Body of pancreas (tissue), 4 donors: ENCODE measurements around the gene PCSK5. TPM values are rescaled to one million over a fixed set of nuclear protein-coding genes. Genes with fewer than 3 reads are reported as not detected.

ENCODE experiments used
- ATAC-seq: fragments of 150-250 bp; one replicate; pipeline ENCODE4 v1.9.1; 2016
- DNase-seq, 4 donors: peaks; one replicate each; pipeline ENCODE4 v3.0.0-alpha.2; 2019
- H3K27ac ChIP-seq, 4 donors: fragments of 200-600 bp; sonication (generic); 1 replicate in 3 of 4; 2 replicates in 1 of 4; pipeline versions ENCODE4 v1.5.1 to v1.6.1; 2016 to 2019; ENCODE audit warnings: mild to moderate bottlenecking in 1 of 4, mixed read lengths in 1 of 4, moderate library complexity in 1 of 4
- H3K27me3 ChIP-seq, 2 donors: fragments of 200-600 bp; sonication (generic); one replicate each; pipeline ENCODE4 v1.6.0; 2016; ENCODE audit warnings: mild to moderate bottlenecking in 1 of 2
- H3K36me3 ChIP-seq, 2 donors: fragments of 200-600 bp; sonication (generic); replicated peaks in 1 of 2; 2 replicates each; pipeline ENCODE4 v1.5.1; 2016; ENCODE audit warnings: low read depth in 2 of 2; ENCODE audit not compliant: insufficient read depth in 1 of 2
- H3K4me1 ChIP-seq: fragments of 200-600 bp; sonication (generic); one replicate; pipeline ENCODE4 v1.6.0; 2016
- H3K4me3 ChIP-seq, 2 donors: fragments of 200-600 bp; sonication (generic); 1 replicate in 1 of 2; 2 replicates in 1 of 2; pipeline ENCODE4 v1.5.1; 2016 to 2019
- H3K9me3 ChIP-seq, 3 donors: fragments of 200-600 bp; sonication (generic); 1 replicate in 2 of 3; 2 replicates in 1 of 3; pipeline ENCODE4 v1.5.1; 2016
- CTCF ChIP-seq, 7 experiments: fragments of 450-650 bp in 4 of 7; fragments of 200-600 bp in 3 of 7; sonication (generic) in 3 of 7; IDR thresholded peaks; one replicate each; pipeline ENCODE4 v1.5.1; 2016 to 2019; ENCODE audit warnings: antibody characterized with exemption in 7 of 7
- POLR2A ChIP-seq, 3 donors: fragments of 450-650 bp; IDR thresholded peaks; one replicate each; pipeline ENCODE4 v1.6.1; 2016; ENCODE audit warnings: antibody characterized with exemption in 3 of 3, mild to moderate bottlenecking in 2 of 3
- WGBS, 2 donors: methylation state at CpG; one replicate each; pipeline ENCODE4 v1.1.5; 2017; 5-methylcytosine and 5-hydroxymethylcytosine counted together
- intact Hi-C: fragments of 100-400 bp; cut with DNase I; formaldehyde crosslinking; loops from one replicate; pipeline ENCODE4 v1.15.1; 2023
- total RNA-seq, 2 donors: library from RNA; depleted of rRNA; stranded (reverse); fragments of >200 nt; gene quantifications; one replicate each; pipeline ENCODE4 v1.1.0, GENCODE V29; 2016

The PCSK5 gene
- total RNA-seq, 2 donors from 2014 or later: 11.2 to 12.2 TPM

- Histone ChIP-seq H3K4me3 (no peak overlapping the region), H3K27ac (no peak overlapping the region), H3K36me3 (no peaks in the 10 kb centered on the region), H3K4me1 (peaks cover 6% of the 10 kb centered on the region), H3K9me3 (no peaks in the 10 kb centered on the region), H3K27me3 (no peaks in the 10 kb centered on the region)
- ATAC-seq (no peak), DNase-seq (no peak)
- intact Hi-C loops: no loop called here
- 74 to 75% methylated on average over 1 of the region's 1 CpG for WGBS, 2 donors
- TF ChIP-seq POLR2A (IDR thresholded peaks at IDR 0.05): no peak
Observed at GRCh38 chr9:75870450-75870849, 20.0 kb upstream of the PCSK5 start.

GRCh38 chr9:75871624-75872023 lies 18.8 kb upstream of the PCSK5 start:
- 78 to 86% methylated on average over 5 of the region's 5 CpGs for WGBS, 2 donors

GRCh38 chr9:75873712-75874111 lies 16.8 kb upstream of the PCSK5 start:
- DNase-seq: peak in 1 of 4 donors; percentile 8
- no peaks in the 10 kb centered on the region for H3K4me1 ChIP-seq
- 86 to 100% methylated on average over 1 of the region's 1 CpG for WGBS, 2 donors
- no peak for ATAC-seq
- intact Hi-C loops: no loop called here
- no peaks in the 10 kb centered on the region for H3K9me3 ChIP-seq
- H3K36me3 ChIP-seq: no peaks in the 10 kb centered on the region
- TF ChIP-seq POLR2A (IDR thresholded peaks at IDR 0.05): no peak
- no peak for TF ChIP-seq CTCF (IDR thresholded peaks at IDR 0.05)
- no peaks in the 10 kb centered on the region for H3K27me3 ChIP-seq
- H3K27ac ChIP-seq: no peak overlapping the region
- H3K4me3 ChIP-seq: no peak overlapping the region

More at GRCh38 chr9:75871624-75872023, 18.8 kb upstream of the PCSK5 start:
- TF ChIP-seq POLR2A (IDR thresholded peaks at IDR 0.05) (no peak), CTCF (IDR thresholded peaks at IDR 0.05) (no peak)
- Histone ChIP-seq H3K27me3 (no peaks in the 10 kb centered on the region), H3K27ac (no peak overlapping the region), H3K36me3 (no peaks in the 10 kb centered on the region), H3K4me1 (peaks cover 3% of the 10 kb centered on the region), H3K4me3 (no peak overlapping the region), H3K9me3 (no peaks in the 10 kb centered on the region)
- intact Hi-C loops: no loop called here
- ATAC-seq (no peak), DNase-seq (no peak)

- no peak for TF ChIP-seq POLR2A (IDR thresholded peaks at IDR 0.05)
- no peak for TF ChIP-seq CTCF (IDR thresholded peaks at IDR 0.05)
- ATAC-seq (no peak), DNase-seq (no peak)
- Histone ChIP-seq H3K4me1 (no peaks in the 10 kb centered on the region), H3K9me3 (no peaks in the 10 kb centered on the region), H3K27me3 (no peaks in the 10 kb centered on the region), H3K27ac (no peak overlapping the region), H3K36me3 (no peaks in the 10 kb centered on the region), H3K4me3 (no peak overlapping the region)
- 92 to 93% methylated on average over 11 of the region's 11 CpGs for WGBS, 2 donors
- intact Hi-C loops: no loop called here
Observed at GRCh38 chr9:75876999-75877640, 13.4 kb upstream of the PCSK5 start.

GRCh38 chr9:75878488-75878860 lies 12.0 kb upstream of the PCSK5 start:
- no peaks in the 10 kb centered on the region for H3K9me3 ChIP-seq
- 75 to 83% methylated on average over 2 of the region's 2 CpGs for WGBS, 2 donors
- no peak for DNase-seq
- H3K27ac ChIP-seq: no peak overlapping the region
- TF ChIP-seq CTCF (IDR thresholded peaks at IDR 0.05) (no peak), POLR2A (IDR thresholded peaks at IDR 0.05) (no peak)
- no peaks in the 10 kb centered on the region for H3K36me3 ChIP-seq
- no peaks in the 10 kb centered on the region for H3K27me3 ChIP-seq
- intact Hi-C loops: no loop called here
- H3K4me1 ChIP-seq: no peaks in the 10 kb centered on the region
- ATAC-seq: no peak
- H3K4me3 ChIP-seq: no peak overlapping the region
